Activated CD4-positive, alpha-beta T cell treated with anti-CD3 and anti-CD28 coated beads for 24 hours (primary cell): ENCODE results near the gene C16orf87.
"Not testable (repeated sequence)": the region's sequence is repeated elsewhere in the genome, so short reads cannot be mapped to it uniquely, and the experiment has no call there.

Experiments
- DNase-seq, 2 donors: peaks; one replicate each; pipeline ENCODE4 v3.0.0-alpha.2; 2020; ENCODE audit warnings: low read depth in 2 of 2

The C16orf87 gene

DNA sequence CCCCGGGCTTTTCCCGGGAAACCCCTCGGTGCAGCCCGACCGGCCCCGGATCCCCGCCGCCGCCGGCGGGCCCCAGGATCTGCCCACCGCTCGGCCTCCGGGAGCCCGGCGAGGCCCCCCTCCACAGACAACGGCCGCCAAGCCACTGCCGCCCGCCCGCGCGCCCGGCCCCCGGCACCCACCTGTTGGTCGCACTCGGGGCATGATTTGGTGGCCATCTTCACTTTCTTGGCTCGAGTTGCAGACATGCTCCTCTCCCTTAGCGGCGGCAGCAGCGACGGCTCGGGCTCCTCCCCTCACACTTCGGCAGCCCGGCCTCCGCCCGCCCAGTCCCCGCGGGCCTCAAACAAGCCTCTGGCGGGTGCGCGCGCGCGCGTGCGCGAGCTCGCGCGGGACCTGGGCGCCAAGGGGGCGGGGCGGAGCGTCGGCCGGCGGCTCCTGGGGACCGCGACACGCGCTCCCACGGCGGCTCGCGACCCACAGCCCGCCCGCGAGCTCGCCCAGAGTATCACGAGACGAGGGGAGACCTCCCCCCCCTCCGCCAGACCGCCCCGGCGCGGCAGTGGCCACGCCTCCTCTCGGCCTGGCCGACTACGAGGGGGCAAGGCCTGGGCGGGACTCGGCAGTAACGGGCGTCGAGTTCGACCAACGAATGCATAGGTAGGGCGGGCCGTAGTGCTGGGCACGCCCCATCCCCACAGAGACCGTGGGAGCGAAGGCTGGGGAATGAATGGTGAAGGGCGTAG, at the start of gene C16orf87:
TSS of gene C16orf87 (minus strand) at position 279 of the 746 bp plus-strand sequence. CDS start at position 248, 31 bp downstream.
- peak; percentile 83 to 85 for DNase-seq

- no peak for DNase-seq
These were observed 44.3 kb upstream of the C16orf87 start for GRCh38 chr16:46875243-46875642.

DNA sequence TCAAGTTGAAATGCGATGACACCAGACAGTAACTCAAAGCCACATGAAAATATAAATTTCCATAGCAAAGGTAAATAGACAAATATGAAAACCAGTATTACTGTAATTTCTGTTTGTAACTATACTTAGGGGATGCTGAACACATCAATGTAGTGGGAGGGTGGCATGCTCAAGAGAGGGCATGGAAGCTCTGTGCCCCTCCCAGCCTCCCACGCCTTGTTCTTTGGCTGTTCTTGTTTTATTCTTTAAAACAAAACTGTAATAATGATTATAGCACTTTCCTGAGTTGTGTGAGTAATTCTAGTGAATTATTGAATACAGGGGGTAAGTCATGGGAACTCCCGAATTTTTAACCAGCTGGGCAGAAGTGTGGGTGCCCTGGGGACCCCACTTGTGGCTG, 42.2 kb upstream of the C16orf87 start:
- no peak for DNase-seq

DNA sequence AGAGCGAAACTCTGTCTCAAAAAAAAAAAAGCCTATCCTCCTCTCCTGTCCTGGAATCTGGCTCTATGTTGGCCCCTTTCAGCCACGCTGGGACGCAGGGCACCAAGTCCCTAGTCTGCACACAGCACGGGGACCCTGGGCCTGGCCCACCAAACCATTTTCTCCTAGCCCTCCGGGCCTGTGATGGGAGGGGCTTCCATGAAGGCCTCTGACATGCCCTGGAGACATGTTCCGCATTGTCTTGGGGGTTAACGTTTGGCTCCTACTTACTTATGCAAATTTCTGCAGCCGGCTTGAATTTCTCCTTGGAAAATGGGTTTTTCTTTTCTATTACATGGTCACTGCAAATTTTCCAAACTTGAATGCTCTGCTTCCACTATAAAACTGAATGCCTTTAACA, 40.6 kb upstream of the C16orf87 start:
- no peak for DNase-seq

DNA sequence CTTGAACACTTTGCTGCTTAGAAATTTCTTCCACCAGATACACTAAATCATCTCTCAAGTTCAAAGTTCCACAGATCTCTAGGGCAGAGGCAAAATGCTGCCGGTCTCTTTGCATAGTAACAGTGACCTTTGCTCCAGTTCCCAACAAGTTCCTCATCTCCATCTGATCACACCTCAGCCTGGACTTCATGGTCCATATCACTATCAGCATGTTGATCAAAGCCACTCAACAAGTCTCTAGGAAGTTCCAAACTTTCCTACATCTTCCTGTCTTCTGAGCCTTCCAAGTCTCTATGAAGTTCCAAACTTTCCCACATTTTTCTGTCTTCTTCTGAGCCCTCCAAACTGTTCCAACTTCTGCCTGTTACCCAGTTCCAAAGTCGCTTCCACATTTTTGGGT, 37.9 kb upstream of the C16orf87 start:
- DNase-seq: not testable (repeated sequence)

DNA sequence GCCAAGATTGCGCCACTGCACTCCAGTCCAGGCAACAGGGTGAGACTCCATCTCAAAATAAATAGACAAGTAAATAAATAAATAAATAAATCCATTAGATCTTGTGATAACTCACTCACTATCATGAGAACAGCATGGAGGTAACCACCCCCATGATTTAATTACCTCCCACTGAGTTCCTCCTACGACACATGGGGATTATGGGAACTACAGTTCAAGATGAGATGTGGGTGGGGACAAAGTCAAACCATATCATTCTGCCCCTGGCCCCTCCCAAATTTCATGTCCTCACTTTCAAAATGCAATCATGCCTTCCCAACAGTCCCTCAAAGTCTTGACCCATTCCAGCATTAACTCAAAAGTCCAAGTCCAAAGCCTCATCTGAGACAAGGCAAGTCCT, 36.5 kb upstream of the C16orf87 start:
- not testable (repeated sequence) for DNase-seq

- DNase-seq: no peak
These were observed 35.3 kb upstream of the C16orf87 start for GRCh38 chr16:46866286-46866685.

DNA sequence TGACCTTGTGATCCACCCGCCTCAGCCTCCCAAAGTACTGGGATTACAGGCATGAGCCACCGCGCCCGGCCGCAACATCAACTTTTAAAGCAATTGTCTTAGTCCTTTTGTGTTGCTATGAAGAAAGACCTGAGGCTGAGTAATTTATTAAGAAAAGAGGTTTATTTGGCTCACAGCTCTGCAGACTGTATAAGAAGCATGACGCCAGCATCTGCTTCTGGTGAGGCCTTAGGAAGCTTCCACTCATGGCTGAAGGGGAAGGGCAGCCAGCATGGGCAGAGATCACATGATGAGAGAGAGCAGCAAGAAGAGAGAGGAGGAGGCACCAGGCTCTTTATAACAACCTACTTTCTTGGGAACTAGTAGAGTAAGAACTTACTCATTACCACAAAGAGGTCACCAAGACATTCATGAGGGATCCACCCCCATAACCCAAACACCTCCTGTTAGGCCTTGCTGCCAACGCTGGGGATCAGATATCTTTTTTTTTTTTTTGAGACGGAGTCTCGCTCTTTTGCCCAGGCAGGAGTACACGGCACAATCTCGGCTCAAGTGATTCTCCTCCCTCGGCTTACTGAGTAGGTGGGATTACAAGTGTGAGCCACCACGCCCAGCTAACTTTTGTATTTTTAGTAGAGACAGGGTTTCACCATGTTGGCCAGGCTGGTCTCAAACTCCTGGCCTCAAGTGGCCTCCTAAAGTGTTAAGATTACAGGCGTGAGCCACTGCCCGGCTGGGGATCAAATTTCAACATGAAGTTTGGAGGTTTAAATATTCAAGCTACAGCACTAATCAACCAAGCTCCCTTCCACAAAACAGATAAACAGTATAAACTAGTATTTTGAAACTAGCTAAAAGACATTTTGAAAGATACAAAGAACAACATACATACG, 31.8 kb upstream of the C16orf87 start:
- no peak for DNase-seq

DNA sequence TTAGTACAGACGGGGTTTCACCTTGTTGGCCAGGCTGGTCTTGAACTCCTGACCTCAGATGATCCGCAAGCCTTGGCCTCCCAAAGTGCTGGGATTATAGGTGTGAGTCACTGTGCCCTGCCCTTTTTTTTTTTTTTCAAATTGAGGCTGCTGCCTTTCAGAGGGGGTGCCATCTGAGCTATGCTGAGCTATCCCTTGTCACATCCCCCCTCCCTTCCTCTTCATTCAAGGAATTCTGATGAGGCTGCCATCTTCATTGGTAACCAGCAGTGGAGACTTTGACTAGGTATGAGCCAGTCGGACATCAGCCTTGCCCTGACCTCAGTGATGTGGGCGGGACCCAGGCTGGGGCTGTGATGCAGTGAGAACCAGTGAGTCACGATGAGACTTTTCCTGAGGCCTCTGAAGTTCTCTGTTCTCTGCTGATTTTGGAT, 28.8 kb upstream of the C16orf87 start:
- peak in 1 of 2 donors; percentile 17 for DNase-seq

DNA sequence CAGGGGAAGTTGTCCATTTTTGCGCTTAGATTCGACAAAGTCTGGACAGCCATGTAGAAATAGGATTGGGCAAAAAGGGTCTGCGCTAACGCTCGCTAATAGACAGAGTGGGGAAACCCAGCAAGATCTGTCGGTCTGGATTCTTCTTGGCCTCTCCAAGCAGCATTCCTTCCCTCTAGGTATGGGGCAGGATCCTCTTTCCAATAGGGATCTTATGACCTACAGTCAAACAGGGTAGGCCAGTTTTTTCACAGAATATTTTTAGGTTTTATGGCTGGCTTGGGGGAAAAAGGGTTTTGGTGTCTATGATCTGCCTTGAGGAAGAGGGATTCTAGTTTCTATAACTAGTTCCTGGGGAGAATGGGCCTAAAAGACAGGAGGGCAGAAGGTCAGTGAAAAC, 27.2 kb upstream of the C16orf87 start:
- no peak for DNase-seq

DNA sequence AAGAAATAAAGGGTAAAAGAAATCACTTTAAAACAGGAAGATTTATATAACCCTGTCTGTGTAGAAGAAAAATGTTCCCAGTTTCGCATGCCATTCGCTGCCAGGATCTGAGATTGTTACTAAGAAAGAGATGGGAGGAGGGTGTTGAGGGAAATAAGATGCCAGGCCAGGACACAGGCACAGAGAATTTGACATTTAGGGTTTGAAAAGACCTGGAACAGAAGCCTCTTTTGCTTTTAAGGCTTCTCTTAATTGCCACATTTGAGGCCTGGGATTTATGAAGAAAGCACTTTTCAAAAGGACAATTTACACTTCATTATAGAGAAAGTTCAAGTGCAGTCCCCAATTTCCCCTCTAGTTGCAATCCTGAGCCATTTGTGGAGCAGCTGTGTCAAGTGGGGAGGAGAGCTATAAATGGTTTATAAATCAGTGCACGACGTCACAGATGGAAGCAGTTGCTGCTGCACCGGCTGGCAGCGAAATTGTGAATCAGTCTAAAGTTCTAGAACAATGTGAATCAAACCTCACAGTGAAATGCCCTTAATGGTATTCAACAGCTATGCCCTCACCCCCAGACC, 26.5 kb upstream of the C16orf87 start:
- DNase-seq: no peak

- no peak for DNase-seq
These were observed 24.4 kb upstream of the C16orf87 start for GRCh38 chr16:46855389-46855788.

- DNase-seq: no peak
These were observed 23.9 kb upstream of the C16orf87 start for GRCh38 chr16:46854846-46855245.

DNA sequence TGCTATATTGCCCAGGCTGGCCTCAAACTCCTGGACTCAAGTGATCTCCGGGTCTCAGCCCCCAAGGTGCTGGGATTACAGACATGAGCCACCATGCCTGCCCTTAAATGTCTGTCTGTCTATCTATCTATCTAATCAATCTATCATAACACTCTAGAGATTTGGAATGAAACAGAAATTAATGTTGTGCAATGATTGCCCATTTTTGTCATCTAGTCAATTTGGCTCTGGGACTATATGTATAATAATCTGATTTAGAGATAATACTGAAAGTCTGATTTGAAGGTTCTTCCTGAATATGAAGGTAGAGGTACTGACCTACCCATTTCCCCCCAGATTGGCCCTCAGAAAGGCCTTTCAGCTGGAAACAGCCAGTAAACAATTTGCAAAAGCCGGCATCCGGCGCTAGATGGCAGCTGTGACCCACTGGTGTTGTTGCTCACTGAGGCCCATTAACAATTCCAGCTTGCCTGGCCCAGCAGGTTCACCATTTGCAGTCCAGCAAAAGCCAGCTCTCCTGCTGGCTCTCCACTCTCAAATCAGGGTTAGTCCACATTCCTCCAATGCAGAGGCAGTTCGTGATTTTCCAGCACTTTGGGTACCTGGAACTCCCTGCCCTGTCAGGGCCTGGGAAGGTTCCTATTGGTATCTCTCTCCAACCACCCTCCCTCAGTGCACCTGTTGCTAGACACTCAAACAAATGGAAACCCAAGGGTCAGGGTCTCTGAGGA, 22.9 kb upstream of the C16orf87 start:
- DNase-seq: peak; percentile 41 to 44

- no peak for DNase-seq
These were observed 21.1 kb upstream of the C16orf87 start for GRCh38 chr16:46852130-46852529.

DNA sequence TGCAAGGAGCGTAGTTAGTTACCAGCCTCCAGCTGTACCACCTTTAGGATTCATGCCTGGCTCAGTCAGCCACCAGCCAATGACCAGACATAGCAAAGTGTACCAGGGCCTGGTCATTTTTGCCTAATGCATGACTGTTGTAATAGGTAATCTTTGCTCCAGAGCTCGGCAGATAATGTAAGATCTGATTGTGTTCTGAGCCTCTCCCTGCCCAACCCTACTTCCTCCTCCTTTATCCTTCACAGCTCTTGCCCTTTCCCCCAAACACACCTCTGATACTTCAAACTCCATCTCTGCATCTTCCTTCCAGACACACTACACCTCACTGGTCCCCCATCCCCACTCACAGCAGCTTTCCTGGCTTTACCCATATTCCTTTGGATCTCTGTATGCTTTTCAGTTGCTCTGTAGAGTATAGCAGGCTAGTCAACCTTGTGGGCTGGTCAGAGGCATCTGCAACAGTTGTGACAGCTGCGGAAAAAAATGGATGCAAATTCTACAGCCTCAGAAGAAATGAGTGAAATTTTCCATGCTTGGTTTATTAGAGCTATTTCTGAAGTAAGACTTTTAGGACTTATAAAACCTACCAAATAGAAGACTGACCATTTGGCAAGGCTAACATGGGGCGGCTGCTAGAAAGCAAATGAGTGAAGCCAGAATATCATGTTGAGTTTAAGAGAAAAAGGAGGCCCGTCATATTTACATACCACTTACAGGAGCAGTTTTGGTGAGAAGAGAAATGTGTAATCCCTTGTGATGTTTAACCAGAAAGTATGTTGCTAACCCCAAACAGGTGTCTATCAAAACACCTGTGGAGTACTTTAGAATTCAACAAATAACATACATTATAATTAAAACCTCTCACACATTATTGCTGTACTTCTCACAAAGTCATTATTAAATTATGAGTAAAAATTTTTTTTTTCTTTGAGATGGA, 19.9 kb upstream of the C16orf87 start:
- no peak for DNase-seq

GRCh38 chr16:46848768-46849764, 18.1 kb upstream of the C16orf87 start:
- DNase-seq: no peak

DNA sequence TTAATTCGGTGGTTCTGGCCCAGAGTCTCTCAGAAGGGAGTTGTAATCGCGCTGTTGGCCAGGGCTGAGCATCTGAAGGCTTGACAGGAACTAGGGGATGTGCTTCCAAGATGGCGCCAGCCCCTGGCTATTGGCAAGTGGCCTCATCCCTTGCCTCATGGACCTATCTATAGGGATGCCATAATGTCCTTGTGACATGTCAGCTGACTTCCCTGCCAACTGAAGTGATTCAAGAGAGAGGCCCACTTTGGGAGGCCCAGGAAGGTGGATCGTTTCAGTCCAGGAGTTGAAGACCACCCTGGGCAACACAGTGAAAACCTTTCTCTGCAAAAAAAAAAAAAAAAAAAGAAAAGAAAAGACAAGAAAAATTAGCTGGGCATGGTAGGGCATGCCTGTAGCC, 15.0 kb upstream of the C16orf87 start:
- no peak for DNase-seq

- DNase-seq: no peak
These were observed 13.8 kb upstream of the C16orf87 start for GRCh38 chr16:46844771-46845170.
